Kidney (tissue), 14 donors: ENCODE data around the gene POLG. TPM values are rescaled to one million over a fixed set of nuclear protein-coding genes. Genes with fewer than 3 reads are reported as not detected.
"Not testable (repeated sequence)": the region's sequence is repeated elsewhere in the genome, so short reads cannot be mapped to it uniquely, and the experiment has no call there.

Experiments used
- DNase-seq, 5 donors: peaks; one replicate each; pipeline ENCODE4 v3.0.0-alpha.2; 2013 to 2020
- FAIRE-seq: peaks from 2 replicates; lab custom pipeline; 2012; peaks lifted over from hg19 to GRCh38; lab: Jason Lieb, UNC
- H3K27ac ChIP-seq, 2 donors: one replicate each; pipeline ENCODE4 v1.7.0; 2013; ENCODE audit warnings: low read depth in 2 of 2, low read length in 2 of 2, inconsistent platforms in 1 of 2
- H3K27me3 ChIP-seq: one replicate; pipeline ENCODE4 v1.7.1; 2013; ENCODE audit warnings: low read length, inconsistent platforms; ENCODE audit not compliant: control insufficient read depth, insufficient read depth
- H3K36me3 ChIP-seq, 3 donors: one replicate each; pipeline versions ENCODE4 v1.7.0 to v1.7.1; 2013; ENCODE audit warnings: low read length in 3 of 3, control low read depth in 1 of 3, inconsistent platforms in 1 of 3; ENCODE audit not compliant: insufficient read depth in 3 of 3, control insufficient read depth in 2 of 3
- H3K4me1 ChIP-seq, 3 donors: one replicate each; pipeline versions ENCODE4 v1.7.0 to v1.7.1; 2013; ENCODE audit warnings: low read length in 3 of 3, inconsistent platforms in 1 of 3, low read depth in 1 of 3; ENCODE audit not compliant: control insufficient read depth in 2 of 3, insufficient read depth in 2 of 3
- H3K4me3 ChIP-seq, 3 donors: one replicate each; pipeline versions ENCODE4 v1.7.0 to v1.8.1; 2013; ENCODE audit warnings: low read length in 3 of 3, control low read depth in 1 of 3, inconsistent platforms in 1 of 3
- H3K9ac ChIP-seq, 3 donors: one replicate each; pipeline versions ENCODE4 v1.7.0 to v1.7.1; 2013; ENCODE audit warnings: low read length in 3 of 3, control low read depth in 1 of 3, inconsistent platforms in 1 of 3
- H3K9me3 ChIP-seq, 3 donors: one replicate each; pipeline versions ENCODE4 v1.7.0 to v1.7.1; 2013; ENCODE audit warnings: low read length in 3 of 3, control low read depth in 1 of 3, inconsistent platforms in 1 of 3; ENCODE audit not compliant: control insufficient read depth in 2 of 3, insufficient read depth in 1 of 3
- intact Hi-C: fragments of 100-400 bp; cut with DNase I; formaldehyde crosslinking; loops from one replicate; pipeline ENCODE4 v1.11.1; 2022
- polyA plus RNA-seq: library from polyadenylated mRNA; stranded (reverse); fragments of 350-450 nt; fragmentation: Illumina TruSeq; extraction: RNeasy Lipid Tissue Mini Kit (QIAGEN cat#74804); gene quantifications from one replicate; pipeline ENCODE4 v1.2.3, GENCODE V29; 2014; ENCODE audit warnings: low read depth, low replicate concordance; ENCODE audit not compliant: insufficient read depth
- total RNA-seq: library from RNA; stranded (reverse); fragmentation: NEBNext Ultra II Directional; extraction: Animal tissue kit (Norgen Biotek cat#: 25700); gene quantifications from one replicate; pipeline ENCODE4 v1.2.1, GENCODE V29; 2021
- TF ChIP-seq, protein P1 (sequence below): IDR thresholded peaks from 3 replicates; pipeline ENCODE4 v1.5.1; 2012; ENCODE audit warnings: mild to moderate bottlenecking, moderate library complexity, borderline replicate concordance; ENCODE audit not compliant: insufficient read depth; ENCODE audit errors: extremely low read depth
- donor health status: control.
- donor health status: control.
- donor health status: control.
- donor health status: control.
- donor health status: control.
- donor health status: DM: yes; HTN: yes; CAD: no.
- donor health status: Normal renal cell carcinoma (clear cell type).

The POLG gene
- total and polyA plus RNA-seq, 2 donors from 2014 or later, result 28.6 to 72.4 TPM

- Histone ChIP-seq H3K9ac (no peak overlapping the region), H3K36me3 (no peaks in the 10 kb centered on the region), H3K4me3 (no peak overlapping the region), H3K4me1 (no peaks in the 10 kb centered on the region), H3K27me3 (no peaks in the 10 kb centered on the region), H3K27ac (no peak overlapping the region), H3K9me3 (no peaks in the 10 kb centered on the region)
- DNase-seq (no peak), FAIRE-seq (no peak)
- TF ChIP-seq, protein P1, sequence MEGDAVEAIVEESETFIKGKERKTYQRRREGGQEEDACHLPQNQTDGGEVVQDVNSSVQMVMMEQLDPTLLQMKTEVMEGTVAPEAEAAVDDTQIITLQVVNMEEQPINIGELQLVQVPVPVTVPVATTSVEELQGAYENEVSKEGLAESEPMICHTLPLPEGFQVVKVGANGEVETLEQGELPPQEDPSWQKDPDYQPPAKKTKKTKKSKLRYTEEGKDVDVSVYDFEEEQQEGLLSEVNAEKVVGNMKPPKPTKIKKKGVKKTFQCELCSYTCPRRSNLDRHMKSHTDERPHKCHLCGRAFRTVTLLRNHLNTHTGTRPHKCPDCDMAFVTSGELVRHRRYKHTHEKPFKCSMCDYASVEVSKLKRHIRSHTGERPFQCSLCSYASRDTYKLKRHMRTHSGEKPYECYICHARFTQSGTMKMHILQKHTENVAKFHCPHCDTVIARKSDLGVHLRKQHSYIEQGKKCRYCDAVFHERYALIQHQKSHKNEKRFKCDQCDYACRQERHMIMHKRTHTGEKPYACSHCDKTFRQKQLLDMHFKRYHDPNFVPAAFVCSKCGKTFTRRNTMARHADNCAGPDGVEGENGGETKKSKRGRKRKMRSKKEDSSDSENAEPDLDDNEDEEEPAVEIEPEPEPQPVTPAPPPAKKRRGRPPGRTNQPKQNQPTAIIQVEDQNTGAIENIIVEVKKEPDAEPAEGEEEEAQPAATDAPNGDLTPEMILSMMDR, result no peak
- intact Hi-C loops, result no loop called here
Measured at GRCh38 chr15:89291934-89292438, 42.6 kb downstream of the POLG start.

DNA sequence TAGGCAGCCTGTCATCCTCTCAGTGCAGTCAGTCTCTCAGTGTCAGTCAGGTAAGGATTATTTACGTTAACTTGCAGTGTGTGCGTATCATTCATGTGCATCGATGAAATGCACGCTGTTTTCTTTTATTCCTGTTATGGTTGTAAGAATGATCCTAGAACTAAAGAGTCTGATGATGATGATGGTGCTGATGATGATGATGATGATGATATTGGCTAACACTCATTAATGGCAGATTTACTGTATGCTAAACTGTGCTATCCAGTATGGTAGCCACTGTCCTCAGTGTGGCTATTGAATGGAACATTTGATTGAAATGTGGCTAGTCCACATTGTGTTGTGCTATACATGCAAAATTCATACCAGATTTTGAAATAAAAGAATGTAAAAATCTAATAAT is 51.4 kb downstream of the POLG start:
- Histone ChIP-seq H3K4me1 (no peaks in the 10 kb centered on the region), H3K9me3 (peaks cover 0 to 4% (median 0%) of the 10 kb centered on the region in 3 donors), H3K9ac (no peak overlapping the region), H3K4me3 (no peak overlapping the region), H3K27me3 (no peaks in the 10 kb centered on the region), H3K36me3 (peaks cover 0 to 2% (median 0%) of the 10 kb centered on the region in 3 donors), H3K27ac (no peak overlapping the region)
- intact Hi-C loops, result no loop called here
- FAIRE-seq (no peak), DNase-seq (no peak)
- TF ChIP-seq, protein P1, result no peak

DNA sequence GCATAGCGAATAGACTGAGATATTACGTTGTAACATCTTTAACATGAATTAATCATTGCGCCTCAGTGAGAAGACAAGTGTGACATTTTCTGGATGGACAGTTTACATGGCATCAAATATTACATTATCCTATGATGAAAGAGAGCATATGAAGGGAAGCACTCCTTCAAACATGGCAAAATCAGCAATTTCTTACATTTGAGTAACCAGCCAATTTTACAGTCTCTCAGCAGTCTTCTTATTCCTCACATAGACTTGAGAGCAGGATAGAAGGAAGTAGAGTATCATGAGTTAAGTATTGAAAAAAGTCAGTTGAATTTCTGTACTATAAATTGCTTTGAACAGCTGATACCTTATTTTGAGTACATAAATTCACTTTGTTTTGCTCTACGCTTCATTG is 52.0 kb downstream of the POLG start:
- peaks cover 0 to 2% (median 0%) of the 10 kb centered on the region in 3 donors for H3K36me3 ChIP-seq
- H3K4me3 ChIP-seq, result no peak overlapping the region
- TF ChIP-seq, protein P1, result no peak
- H3K27ac ChIP-seq, result no peak overlapping the region
- H3K9ac ChIP-seq, result no peak overlapping the region
- DNase-seq (no peak), FAIRE-seq (no peak)
- intact Hi-C loops, result no loop called here
- H3K4me1 ChIP-seq, result no peaks in the 10 kb centered on the region
- H3K9me3 ChIP-seq, result peaks cover 0 to 4% (median 0%) of the 10 kb centered on the region in 3 donors
- no peaks in the 10 kb centered on the region for H3K27me3 ChIP-seq

- Histone ChIP-seq H3K27ac (no peak overlapping the region), H3K9me3 (no peaks in the 10 kb centered on the region), H3K4me1 (no peaks in the 10 kb centered on the region), H3K27me3 (no peaks in the 10 kb centered on the region), H3K4me3 (no peak overlapping the region), H3K36me3 (no peaks in the 10 kb centered on the region), H3K9ac (no peak overlapping the region)
- TF ChIP-seq, protein P1, result no peak
- FAIRE-seq, result no peak
- DNase-seq, result no peak
- intact Hi-C loops, result no loop called here
Measured at GRCh38 chr15:89278307-89278706, 56.3 kb downstream of the POLG start.

- not testable (repeated sequence) for FAIRE-seq
Measured at GRCh38 chr15:89277281-89277680, 57.3 kb downstream of the POLG start.

More at GRCh38 chr15:89277281-89277680, 57.3 kb downstream of the POLG start:
- DNase-seq, H3K9me3 ChIP-seq, intact Hi-C loops, H3K27ac ChIP-seq, H3K36me3 ChIP-seq, H3K4me3 ChIP-seq, H3K9ac ChIP-seq, H3K4me1 ChIP-seq, H3K27me3 ChIP-seq: not testable (repeated sequence)
